HepG2 (cell line): Measurements from ENCODE around the gene PSMD6. TPM values are rescaled to one million over a fixed set of nuclear protein-coding genes. Genes with fewer than 3 reads are reported as not detected.

Experiments
- ATAC-seq: fragments of 200-7000 bp; cut with Tn5 transposase; 3 replicates; pipeline ENCODE4 v1.9.1; 2020; ENCODE audit warnings: mild to moderate bottlenecking, moderate library complexity
- BruUV-seq: library from RNA; stranded (reverse); fragments of 400-500 nt; replicated peaks from 2 replicates; lab custom pipeline; 2021; lab: Mats Ljungman, UMichigan
- CTCF ChIA-PET: fragments of 300-600 bp; formaldehyde crosslinking; extraction: SDS; loops from one replicate; lab custom pipeline; 2021; ENCODE audit warnings: low total read pairs, inconsistent platforms, low intra/inter-chr PET ratio; lab: Yijun Ruan, JAX
- POLR2A ChIA-PET: fragments of 350-600 bp; sonication (Branson Sonifier 250); formaldehyde crosslinking; loops from one replicate; lab custom pipeline; 2020; ENCODE audit warnings: antibody characterized with exemption, inconsistent platforms; lab: Yijun Ruan, JAX
- DNase-seq: peaks from one replicate; pipeline ENCODE4 v3.0.0-alpha.2; 2015; ENCODE audit warnings: low spot score
- FAIRE-seq: peaks from 3 replicates; lab custom pipeline; 2011; peaks lifted over from hg19 to GRCh38; lab: Jason Lieb, UNC
- H2AFZ ChIP-seq: one replicate; pipeline ENCODE4 v1.6.1; 2011; ENCODE audit warnings: low read length, inconsistent platforms
- H3K27ac ChIP-seq: fragments of 300-600 bp; 3 replicates; pipeline ENCODE4 v1.8.0; 2011; ENCODE audit warnings: mixed run types, mild to moderate bottlenecking, mixed read lengths, low read length, inconsistent platforms; ENCODE audit not compliant: insufficient read depth; ENCODE audit errors: extremely low read length
- H3K27me3 ChIP-seq, 2 experiments: fragments of 200-600 bp in 1 of 2; 2 replicates in 1 of 2; 3 replicates in 1 of 2; pipeline versions ENCODE4 v1.6.0 to v1.8.0; 2011; ENCODE audit warnings: low read length in 2 of 2, mild to moderate bottlenecking in 2 of 2, moderate library complexity in 2 of 2, inconsistent platforms in 1 of 2; ENCODE audit not compliant: insufficient read depth in 2 of 2, control insufficient read depth in 1 of 2
- H3K36me3 ChIP-seq, 2 experiments: fragments of 200-600 bp in 1 of 2; replicated peaks in 1 of 2; 2 replicates in 1 of 2; 3 replicates in 1 of 2; pipeline versions ENCODE4 v1.5.1 to v1.8.0; 2011; ENCODE audit warnings: low read length in 2 of 2, inconsistent platforms in 1 of 2; ENCODE audit not compliant: insufficient read depth in 2 of 2, control insufficient read depth in 1 of 2
- H3K4me1 ChIP-seq: 2 replicates; pipeline ENCODE4 v1.5.1; 2012; ENCODE audit warnings: low read length, inconsistent platforms; ENCODE audit not compliant: insufficient read depth
- H3K4me2 ChIP-seq: 2 replicates; pipeline ENCODE4 v1.6.0; 2011; ENCODE audit warnings: low read depth, low read length, inconsistent platforms
- H3K4me3 ChIP-seq, 3 experiments: fragments of 200-600 bp in 1 of 3; sonication (generic), shearing (Covaris generic) in 1 of 3; replicated peaks in 1 of 3; 2 replicates each; pipeline ENCODE4 v1.5.1; 2011 to 2016; ENCODE audit warnings: low read length in 3 of 3, inconsistent platforms in 2 of 3, low read depth in 2 of 3, mild to moderate bottlenecking in 2 of 3, control low read depth in 1 of 3, mixed read lengths in 1 of 3; ENCODE audit not compliant: insufficient read depth in 1 of 3
- H3K79me2 ChIP-seq: one replicate; pipeline ENCODE4 v1.6.1; 2011; ENCODE audit warnings: low read length, inconsistent platforms; ENCODE audit not compliant: insufficient read depth
- H3K9ac ChIP-seq: 2 replicates; pipeline ENCODE4 v1.6.0; 2011; ENCODE audit warnings: mild to moderate bottlenecking, low read depth, low read length, inconsistent platforms; ENCODE audit not compliant: insufficient read depth
- H3K9me3 ChIP-seq: 2 replicates; pipeline ENCODE4 v1.5.1; 2012; ENCODE audit warnings: mild to moderate bottlenecking, low read length
- H4K20me1 ChIP-seq: 2 replicates; pipeline ENCODE4 v1.6.0; 2011; ENCODE audit warnings: inconsistent platforms, mild to moderate bottlenecking, low read length, moderate library complexity; ENCODE audit not compliant: insufficient read depth
- ATF7 ChIP-seq, 2 experiments: fragments of 450-650 bp in 1 of 2; sonication (generic) in 1 of 2; formaldehyde crosslinking in 1 of 2; IDR thresholded peaks; 2 replicates each; pipeline versions ENCODE4 v1.4.0 to v1.6.1; 2016 to 2020; ENCODE audit warnings: antibody characterized with exemption in 1 of 2, mild to moderate bottlenecking in 1 of 2, missing genetic modification reagents in 1 of 2
- BRD4 ChIP-seq: sonication (generic); formaldehyde crosslinking; IDR thresholded peaks from 2 replicates; pipeline ENCODE4 v1.4.0; 2020; ENCODE audit warnings: missing genetic modification reagents
- CREM ChIP-seq, 2 experiments: sonication (generic) in 1 of 2; formaldehyde crosslinking in 1 of 2; IDR thresholded peaks; 2 replicates each; pipeline versions ENCODE4 v1.4.0 to v1.6.1; 2016 to 2020; ENCODE audit warnings: antibody characterized with exemption in 1 of 2, mild to moderate bottlenecking in 1 of 2, missing genetic modification reagents in 1 of 2
- DNMT3B ChIP-seq: conservative IDR thresholded peaks from 2 replicates; pipeline ENCODE4 v1.6.1; 2016; ENCODE audit warnings: missing biosample characterization, control low read depth
- EEA1 ChIP-seq: sonication (generic); formaldehyde crosslinking; IDR thresholded peaks from 2 replicates; pipeline ENCODE4 v1.5.1; 2020; ENCODE audit warnings: mild to moderate bottlenecking, missing genetic modification reagents, borderline replicate concordance
- HNF4A ChIP-seq: sonication (generic); formaldehyde crosslinking; IDR thresholded peaks from 2 replicates; pipeline ENCODE4 v1.4.0; 2020; ENCODE audit warnings: missing genetic modification reagents
- HNF4G ChIP-seq, 2 experiments: sonication (generic) in 1 of 2; formaldehyde crosslinking in 1 of 2; IDR thresholded peaks; 2 replicates each; pipeline versions ENCODE4 v1.4.0 to v1.6.1; 2011 to 2020; ENCODE audit warnings: borderline replicate concordance in 2 of 2, low read depth in 2 of 2, mild to moderate bottlenecking in 2 of 2, low read length in 1 of 2, missing genetic modification reagents in 1 of 2, moderate library complexity in 1 of 2
- SETDB1 ChIP-seq: sonication (generic); formaldehyde crosslinking; IDR thresholded peaks from 2 replicates; pipeline ENCODE4 v1.5.1; 2020; ENCODE audit warnings: missing genetic modification reagents, mild to moderate bottlenecking, borderline replicate concordance
- SP140L ChIP-seq: sonication (generic); formaldehyde crosslinking; IDR thresholded peaks from 2 replicates; pipeline ENCODE4 v1.4.0; 2020; ENCODE audit warnings: missing genetic modification reagents, borderline replicate concordance
- SP5 ChIP-seq: IDR thresholded peaks from 2 replicates; pipeline ENCODE4 v1.6.1; 2016; ENCODE audit warnings: low read depth, borderline replicate concordance
- TP53 ChIP-seq: sonication (generic); formaldehyde crosslinking; conservative IDR thresholded peaks from 2 replicates; pipeline ENCODE4 v1.4.0; 2020; ENCODE audit warnings: missing genetic modification reagents
- ZNF550 ChIP-seq: sonication (generic); formaldehyde crosslinking; IDR thresholded peaks from 2 replicates; pipeline ENCODE4 v1.4.0; 2020; ENCODE audit warnings: mild to moderate bottlenecking, missing genetic modification reagents, borderline replicate concordance
- ZNF878 ChIP-seq: sonication (generic); formaldehyde crosslinking; IDR thresholded peaks from 2 replicates; pipeline ENCODE4 v1.8.1; 2023; ENCODE audit warnings: mild to moderate bottlenecking, missing genetic modification reagents, moderate library complexity
- WGBS: methylation state at CpG from one replicate; pipeline ENCODE4 v1.1.6; 2017; ENCODE audit warnings: low lambda C conversion rate; 5-methylcytosine and 5-hydroxymethylcytosine counted together
- in situ Hi-C: cut with HindIII; loops from 2 replicates; pipeline ENCODE4 v1.10.0; 2017; ENCODE audit warnings: low pct_unique_long_range_greater_than_20kb; ENCODE audit not compliant: extremely low pct_ligation_motif_present
- intact Hi-C: fragments of 100-400 bp; cut with micrococcal nuclease; formaldehyde crosslinking; loops from one replicate; pipeline ENCODE4 v1.10.0; 2022; ENCODE audit not compliant: unreplicated experiment
- polyA plus RNA-seq, 8 experiments: library from polyadenylated mRNA; depleted of rRNA in 3 of 8; stranded (reverse) in 7 of 8; unstranded in 1 of 8; fragments of >200 nt; fragmentation: Illumina TruSeq in 4 of 8; extraction: Trizol in 4 of 8; gene quantifications; 2 replicates each; pipeline versions ENCODE4 v1.2.1 to v1.2.3, GENCODE V29; 2011 to 2016; ENCODE audit warnings: low read depth in 4 of 8, missing spikeins in 1 of 8, mixed read lengths in 1 of 8; ENCODE audit not compliant: insufficient read depth in 1 of 8
- total RNA-seq, 5 experiments: library from RNA; depleted of rRNA; stranded (reverse); fragments of >200 nt; fragmentation: Illumina TruSeq; extraction: Trizol; gene quantifications; 2 replicates each; pipeline ENCODE4 v1.2.3, GENCODE V29; 2016; ENCODE audit warnings: low read depth in 1 of 5
- TF ChIP-seq, protein P1 (sequence below): sonication (generic); formaldehyde crosslinking; IDR thresholded peaks from 2 replicates; pipeline ENCODE4 v1.5.0; 2020; ENCODE audit warnings: missing genetic modification reagents
- TF ChIP-seq, protein P2 (sequence below): sonication (generic); formaldehyde crosslinking; IDR thresholded peaks from 2 replicates; pipeline ENCODE4 v1.4.0; 2020; ENCODE audit warnings: mild to moderate bottlenecking, missing genetic modification reagents

PSMD6 gene
- total and polyA plus RNA-seq, 2 of the 13 experiments (the other 11 are each of a cell fraction or from before 2014, with no cell fraction given): 36.8 to 117 TPM

DNA sequence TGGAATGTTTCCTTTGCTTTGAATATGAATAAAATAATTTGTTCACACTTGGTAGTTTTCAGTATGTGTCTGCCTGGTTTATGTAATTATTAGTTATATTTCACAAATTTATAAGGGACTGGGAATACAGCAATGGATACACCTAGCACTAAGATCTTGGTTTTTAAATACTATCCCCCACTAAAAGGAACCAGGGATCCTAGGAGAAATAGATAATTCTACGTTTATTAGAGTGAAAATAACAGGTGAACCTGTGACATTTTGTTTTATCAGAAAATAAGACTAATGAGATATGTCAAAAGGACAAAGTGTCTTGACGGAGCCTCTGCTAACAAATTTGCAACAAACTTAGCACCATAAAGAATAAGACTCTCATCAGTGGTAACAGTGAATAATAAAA is 3.4 kb downstream of the PSMD6 start:
- Histone ChIP-seq H3K9me3 (no peaks in the 10 kb centered on the region), H3K4me1 (peaks cover 29% of the 10 kb centered on the region), H3K27me3 (no peaks in the 10 kb centered on the region), H3K36me3 (peaks cover 6 to 36% of the 10 kb centered on the region in 2 experiments), H3K27ac (no peak overlapping the region), H3K4me3 (no peak overlapping the region), H2AFZ (no peak overlapping the region), H3K4me2 (no peak overlapping the region), H3K79me2 (peaks cover 29% of the 10 kb centered on the region), H3K9ac (no peak overlapping the region), H4K20me1 (no peaks in the 10 kb centered on the region)
- no peak for TF ChIP-seq DNMT3B
- TF ChIP-seq SP5: no peak
- TF ChIP-seq, protein P1, sequence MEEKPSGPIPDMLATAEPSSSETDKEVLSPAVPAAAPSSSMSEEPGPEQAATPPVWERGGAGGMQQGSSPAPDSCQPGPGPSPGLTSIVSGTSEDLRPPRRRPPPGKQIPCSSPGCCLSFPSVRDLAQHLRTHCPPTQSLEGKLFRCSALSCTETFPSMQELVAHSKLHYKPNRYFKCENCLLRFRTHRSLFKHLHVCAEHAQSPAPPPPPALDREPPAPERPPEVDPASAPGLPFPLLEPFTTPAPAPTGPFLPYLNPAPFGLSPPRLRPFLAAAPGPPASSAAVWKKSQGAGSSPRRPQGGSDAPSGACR (CRISPR knock-in tag): no peak
- no peak for TF ChIP-seq HNF4A
- TF ChIP-seq ZNF550 (CRISPR knock-in tag): no peak
- TF ChIP-seq, protein P2, sequence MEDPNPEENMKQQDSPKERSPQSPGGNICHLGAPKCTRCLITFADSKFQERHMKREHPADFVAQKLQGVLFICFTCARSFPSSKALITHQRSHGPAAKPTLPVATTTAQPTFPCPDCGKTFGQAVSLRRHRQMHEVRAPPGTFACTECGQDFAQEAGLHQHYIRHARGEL (CRISPR knock-in tag): no peak
- no peak for TF ChIP-seq ZNF878 (CRISPR knock-in tag)
- TF ChIP-seq TP53 (CRISPR knock-in tag): no peak
- intact Hi-C loops (loop anchor here (5.0 kb wide), 1 partner anchor 58 kb away; no protein-coding TSS in a partner anchor), in situ Hi-C loops (no loop called here)
- ChIA-PET POLR2A (interaction anchor here (1.1 kb wide), 1 partner anchor 22 kb away, joined by 3 read pairs; no protein-coding TSS in a partner anchor), CTCF (no interaction called here)
- no peak for ATAC-seq
- FAIRE-seq: no peak
- no peak for DNase-seq
- WGBS: 94% methylated on average over 2 of the region's 2 CpGs
- no TSS peak for BruUV-seq

DNA sequence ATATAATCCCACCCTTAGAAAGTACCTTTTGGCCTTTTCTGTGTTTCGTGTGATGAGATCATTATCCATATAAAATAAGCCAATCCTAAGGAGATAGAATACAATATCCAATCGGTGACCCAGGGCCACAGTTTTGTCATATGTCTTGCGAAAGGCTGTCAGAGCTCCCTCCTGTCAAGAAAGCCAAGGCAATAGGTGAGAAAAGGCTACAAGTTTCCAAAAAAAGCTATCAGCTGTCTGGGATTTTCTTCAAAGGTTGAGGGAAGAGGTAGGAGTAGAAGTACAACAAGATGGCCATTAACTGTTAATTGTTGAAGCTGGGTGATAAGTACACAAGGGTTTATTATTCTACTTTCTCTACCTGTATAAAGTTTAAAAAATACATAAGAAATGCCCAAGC is 4.0 kb downstream of the PSMD6 start:
- no peaks in the 10 kb centered on the region for H3K9me3 ChIP-seq
- FAIRE-seq: no peak
- CTCF ChIA-PET: no interaction called here
- TF ChIP-seq SETDB1 (CRISPR knock-in tag): no peak
- no peak for TF ChIP-seq SP140L (CRISPR knock-in tag)
- TF ChIP-seq HNF4G (IDR thresholded peaks at IDR 0.05; ENCODE audit: borderline replicate concordance, low read depth, low read length): no peak
- TF ChIP-seq HNF4G (CRISPR knock-in tag; IDR thresholded peaks at IDR 0.05; ENCODE audit: borderline replicate concordance, low read depth): no peak
- no peak for TF ChIP-seq EEA1
- no peak for TF ChIP-seq CREM (IDR thresholded peaks at IDR 0.05)
- TF ChIP-seq CREM (CRISPR knock-in tag; IDR thresholded peaks at IDR 0.05): no peak
- no peak for TF ChIP-seq BRD4 (CRISPR knock-in tag)
- TF ChIP-seq ATF7 (IDR thresholded peaks at IDR 0.05): no peak
- TF ChIP-seq ATF7 (CRISPR knock-in tag; IDR thresholded peaks at IDR 0.05): no peak

More for the DNA sequence above, 4.0 kb downstream of the PSMD6 start:
- intact Hi-C loops: no loop called here
- Histone ChIP-seq H3K27ac (no peak overlapping the region), H3K4me1 (peaks cover 28% of the 10 kb centered on the region), H3K4me3 (no peak overlapping the region), H4K20me1 (no peaks in the 10 kb centered on the region), H3K36me3 (peaks cover 11 to 42% of the 10 kb centered on the region in 2 experiments), H3K27me3 (no peaks in the 10 kb centered on the region), H3K4me2 (no peak overlapping the region), H3K9ac (no peak overlapping the region), H3K79me2 (peaks cover 29% of the 10 kb centered on the region), H2AFZ (no peak overlapping the region)
- ATAC-seq: no peak
- WGBS: 91% methylated on average over 3 of the region's 3 CpGs
- BruUV-seq: no TSS peak
- POLR2A ChIA-PET: interaction anchor here (1.1 kb wide), 1 partner anchor 22 kb away, joined by 3 read pairs; no protein-coding TSS in a partner anchor
- in situ Hi-C loops: no loop called here
- no peak for DNase-seq
